Stimulated activated CD4-positive, alpha-beta T cell treated with anti-CD3 and anti-CD28 coated beads, Interleukin-15, amount 100 ng/mL, for 48 hours (primary cell): Measurements from ENCODE around the gene IFT88.
"Not testable (repeated sequence)": the region's sequence is repeated elsewhere in the genome, so short reads cannot be mapped to it uniquely, and the experiment has no call there.

Experiments used
- DNase-seq, 2 donors: peaks; one replicate each; pipeline ENCODE4 v3.0.0-alpha.2; 2020; ENCODE audit warnings: low read depth in 2 of 2

IFT88 gene

GRCh38 chr13:20624213-20624612 is 57.3 kb downstream of the IFT88 start:
- no peak for DNase-seq

DNA sequence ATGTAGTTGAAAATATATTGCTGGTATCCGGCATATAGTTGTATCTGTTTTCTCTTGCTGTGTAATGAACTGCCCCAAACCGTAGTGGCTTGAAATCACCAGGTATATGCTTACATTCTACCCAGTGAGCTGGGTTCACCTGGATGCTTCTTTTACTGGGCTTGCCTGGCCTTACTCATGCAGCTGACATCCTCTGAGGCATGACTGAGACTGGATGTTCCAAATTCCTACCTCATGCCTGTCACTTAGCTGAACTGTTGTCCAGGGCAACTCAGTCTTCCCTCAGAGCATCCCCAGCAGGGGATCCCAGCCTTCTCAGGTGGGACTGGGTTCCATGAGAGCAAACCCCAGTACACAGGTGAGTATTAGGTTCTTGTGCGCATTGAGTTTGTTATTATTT is 66.8 kb downstream of the IFT88 start:
- no peak for DNase-seq

DNA sequence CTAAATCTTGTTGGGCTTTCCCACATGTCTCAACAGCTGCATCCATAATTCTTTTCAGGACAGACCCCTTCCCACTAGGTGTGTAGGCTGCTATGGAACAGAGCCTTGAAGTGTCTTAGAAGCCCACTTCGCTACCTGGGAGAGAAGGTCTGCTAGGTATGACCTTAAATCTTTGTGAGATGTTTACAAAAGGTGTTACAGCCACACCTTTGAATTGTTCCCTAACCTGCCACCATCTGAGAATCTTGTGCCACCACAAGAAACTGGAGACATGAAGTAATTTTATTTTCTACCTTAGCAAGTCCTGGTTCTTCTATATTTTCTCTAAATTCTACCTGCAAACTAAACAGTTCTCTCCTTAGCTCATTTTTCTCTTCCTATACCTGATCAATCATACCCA is 69.1 kb downstream of the IFT88 start:
- DNase-seq = no peak

DNA sequence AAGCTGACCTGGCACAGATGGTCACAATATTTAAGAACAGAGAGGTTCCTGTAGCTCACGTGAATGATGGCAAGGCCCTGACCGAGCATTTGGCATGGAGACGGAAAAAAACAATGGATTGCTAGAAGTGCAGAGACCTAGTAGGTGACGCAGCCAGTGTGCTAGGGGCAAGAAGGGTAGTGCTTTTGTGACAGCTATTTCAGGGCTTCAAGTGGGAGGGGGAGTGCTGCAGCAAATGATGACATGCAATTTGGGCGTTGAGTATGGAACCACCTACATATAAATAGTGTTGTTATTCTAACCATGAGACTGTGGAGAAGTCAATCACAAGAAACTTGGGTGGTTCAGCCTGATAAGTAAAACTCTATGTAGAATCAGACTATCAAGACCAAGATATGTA is 70.9 kb downstream of the IFT88 start:
- no peak for DNase-seq

GRCh38 chr13:20647758-20648157 is 80.8 kb downstream of the IFT88 start:
- no peak for DNase-seq

DNA sequence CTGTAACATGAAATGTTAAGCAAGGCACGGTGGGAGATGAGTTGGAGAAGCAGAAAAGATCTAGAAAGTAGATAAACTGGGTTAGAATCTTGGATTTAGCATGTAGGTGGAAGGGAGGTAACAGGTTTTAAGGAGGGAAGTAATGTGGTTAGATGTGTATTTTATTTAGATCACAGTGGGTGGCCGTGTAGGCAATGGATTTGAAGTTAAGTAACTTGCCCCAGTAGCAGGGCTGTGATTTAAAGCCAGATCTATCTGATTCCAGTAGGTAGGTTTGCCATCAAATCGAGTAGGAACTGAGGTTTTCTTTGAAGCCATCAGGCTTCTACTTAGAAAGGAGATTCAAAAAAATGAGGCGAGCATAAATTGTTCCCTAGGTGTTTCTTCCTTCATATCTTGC is 86.0 kb downstream of the IFT88 start:
- no peak for DNase-seq

- DNase-seq = no peak
Observed at GRCh38 chr13:20654156-20654555, 87.2 kb downstream of the IFT88 start.

GRCh38 chr13:20658451-20659040 is 91.6 kb downstream of the IFT88 start:
- DNase-seq = no peak

GRCh38 chr13:20664351-20664750 is 97.4 kb downstream of the IFT88 start:
- DNase-seq = no peak

DNA sequence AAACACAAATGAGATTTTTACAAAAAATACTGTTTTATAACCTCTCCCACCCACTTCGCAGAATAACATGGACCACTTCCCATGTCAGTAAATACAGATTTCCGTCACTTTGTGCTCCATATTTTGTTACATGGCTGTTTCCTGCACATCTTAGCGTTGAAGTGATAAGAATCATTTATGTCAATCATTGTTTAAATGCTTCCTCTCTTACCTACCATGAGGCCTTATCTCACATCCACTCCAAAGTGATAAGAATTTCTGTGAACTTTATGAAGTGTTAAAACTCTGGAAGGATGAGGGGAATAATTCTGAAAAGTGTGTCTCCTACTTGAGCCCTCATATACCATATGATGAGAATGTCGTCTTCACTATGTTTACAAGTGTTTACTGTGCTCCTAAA is 100.0 kb downstream of the IFT88 start:
- no peak for DNase-seq

GRCh38 chr13:20667857-20668437 is 101.0 kb downstream of the IFT88 start:
- DNase-seq = no peak

DNA sequence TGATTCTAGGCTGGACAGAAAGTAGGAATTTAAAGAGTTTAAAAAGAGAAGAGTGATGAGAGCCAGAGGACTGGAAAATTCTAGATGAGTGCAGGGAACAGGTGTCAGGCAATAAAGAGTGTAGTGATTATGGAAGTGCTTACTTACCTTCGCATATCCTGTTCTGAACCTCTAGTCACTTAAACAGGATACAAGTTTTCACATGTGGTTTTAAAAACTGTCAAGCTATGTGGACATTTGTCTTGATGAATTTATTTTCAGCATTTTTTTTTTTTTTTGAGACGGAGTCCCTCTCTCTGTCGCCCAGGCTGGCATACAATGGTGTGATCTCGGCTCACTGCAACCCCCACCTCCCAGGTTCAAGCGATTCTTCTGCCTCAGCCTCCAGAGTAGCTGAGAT is 102.2 kb downstream of the IFT88 start:
- DNase-seq = no peak

DNA sequence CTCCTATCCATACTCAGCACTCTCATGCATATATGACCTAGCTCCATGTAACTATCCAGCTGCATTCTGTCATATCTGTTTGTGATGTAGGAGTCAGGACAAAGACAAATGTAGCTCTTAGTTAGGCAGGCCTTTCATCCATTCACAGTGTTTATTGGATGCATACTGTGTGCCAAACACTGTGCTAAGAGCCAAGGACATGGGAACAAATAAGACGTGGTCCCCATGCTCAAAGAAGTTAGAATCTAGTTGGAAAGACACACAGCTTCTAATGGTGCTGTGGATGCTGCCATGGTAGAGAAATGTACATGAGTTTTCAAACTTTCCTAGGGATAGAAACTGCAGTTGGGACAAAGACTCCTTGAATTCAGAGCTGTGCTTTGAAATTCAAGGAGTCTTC is 104.8 kb downstream of the IFT88 start:
- no peak for DNase-seq

DNA sequence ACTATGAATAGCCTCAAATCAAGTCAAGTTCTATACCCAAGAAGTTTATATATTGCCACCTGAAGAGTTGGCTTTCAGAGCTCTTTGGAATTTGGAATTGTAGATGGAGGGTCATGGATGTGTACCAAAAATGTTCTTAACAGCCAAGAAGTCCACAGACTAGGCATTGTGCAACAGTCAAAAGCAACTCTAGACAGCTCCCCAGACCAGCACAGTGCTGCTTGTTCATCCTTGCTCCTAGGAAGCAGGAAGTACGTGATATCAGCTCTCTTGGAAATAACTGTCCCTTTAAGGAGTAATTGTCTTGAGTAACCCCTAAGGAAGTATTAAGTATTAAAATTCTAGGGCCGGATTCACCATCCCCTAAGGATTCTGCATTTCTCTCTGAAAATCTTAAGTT is 105.8 kb downstream of the IFT88 start:
- no peak for DNase-seq

GRCh38 chr13:20673715-20674114 is 106.8 kb downstream of the IFT88 start:
- DNase-seq = no peak

DNA sequence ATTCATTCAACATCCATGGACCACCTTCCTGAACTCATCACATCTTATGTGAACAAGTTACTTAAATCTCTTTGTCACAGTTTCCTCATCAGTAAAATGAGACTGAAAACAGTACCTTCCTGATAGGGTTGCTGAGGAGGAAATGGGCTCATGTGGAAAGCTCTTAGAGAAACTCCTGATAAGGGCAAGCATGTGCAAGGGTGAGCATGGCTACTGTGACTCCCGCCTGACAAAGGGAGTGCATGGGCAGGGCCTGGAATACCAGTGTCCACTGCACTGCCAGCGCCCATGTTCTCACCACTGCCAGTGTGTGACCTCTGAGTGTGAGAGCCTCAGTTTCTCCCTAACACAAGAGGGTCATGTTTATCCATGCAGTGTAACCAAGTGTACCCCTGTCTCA is 109.3 kb downstream of the IFT88 start:
- DNase-seq = no peak

GRCh38 chr13:20678606-20679005 is 111.6 kb downstream of the IFT88 start:
- DNase-seq = not testable (repeated sequence)

DNA sequence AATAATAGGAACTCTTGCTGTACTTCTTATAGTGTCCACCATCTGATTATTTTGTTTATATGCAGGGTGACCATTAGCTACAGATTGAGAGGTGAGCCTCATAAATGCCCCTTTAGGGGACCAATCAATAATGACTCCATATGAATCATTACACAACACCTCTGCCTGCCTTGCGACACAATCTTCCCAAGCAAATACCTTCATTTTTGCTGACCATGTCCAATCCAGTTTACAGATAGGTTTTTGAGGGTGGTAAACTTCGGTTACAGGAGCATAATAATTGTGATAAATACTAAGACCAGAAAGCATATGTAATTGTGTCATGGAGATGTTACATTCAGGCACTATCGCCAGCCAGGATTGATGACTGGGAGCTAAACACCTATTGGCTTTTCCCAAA is 112.9 kb downstream of the IFT88 start:
- no peak for DNase-seq

- no peak for DNase-seq
Observed at GRCh38 chr13:20680416-20681080, 113.6 kb downstream of the IFT88 start.

DNA sequence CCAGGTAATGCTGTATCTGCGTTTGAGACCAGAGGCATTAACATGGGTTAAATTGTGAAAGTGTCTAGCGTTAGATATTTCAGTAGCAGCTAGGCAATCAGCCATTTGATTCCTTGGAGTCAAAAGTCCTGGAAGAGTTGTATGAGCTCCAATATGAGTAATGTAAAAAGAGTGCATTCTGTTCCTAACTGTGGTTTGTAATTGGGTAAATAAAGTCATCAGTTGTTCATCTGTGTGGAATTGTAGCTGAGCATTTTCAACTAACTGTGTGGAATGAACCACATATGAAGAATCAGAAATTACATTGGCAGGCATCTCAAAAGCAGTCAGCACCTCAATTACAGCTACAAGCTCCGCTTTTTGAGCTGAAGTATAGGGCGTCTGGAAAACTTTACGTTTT is 114.5 kb downstream of the IFT88 start:
- DNase-seq = not testable (repeated sequence)

DNA sequence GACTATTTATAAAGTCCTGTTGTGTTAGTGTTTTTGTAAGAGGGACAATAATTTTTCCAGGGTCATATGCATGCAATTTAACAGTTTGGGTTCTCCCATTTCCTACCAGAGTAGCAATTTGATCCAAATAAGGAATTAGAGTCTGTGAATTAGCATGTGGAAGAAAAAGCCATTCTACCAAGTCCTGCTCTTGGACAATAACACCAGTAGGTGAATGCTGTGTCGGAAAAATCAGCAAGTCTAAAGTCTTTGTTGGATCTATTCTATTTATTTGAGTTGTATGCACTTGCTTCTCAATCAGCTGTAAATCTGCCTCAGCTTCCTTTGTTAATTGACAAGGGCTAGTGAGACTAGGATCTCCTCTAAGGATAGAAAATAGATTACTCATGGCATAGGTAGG is 115.1 kb downstream of the IFT88 start:
- no peak for DNase-seq

- DNase-seq = no peak
Observed at GRCh38 chr13:20684041-20684440, 117.1 kb downstream of the IFT88 start.

GRCh38 chr13:20684546-20684945 is 117.6 kb downstream of the IFT88 start:
- DNase-seq = no peak

- no peak for DNase-seq
Observed at GRCh38 chr13:20685092-20685491, 118.1 kb downstream of the IFT88 start.
